ENCODE data around the gene SORCS2.

The SORCS2 gene

GRCh38 chr4:7390336-7390735 is 198.0 kb downstream of the SORCS2 start:
- TF ChIP-seq CTCF (IDR thresholded peaks at IDR 0.05; ENCODE audit: low read depth, low read length, missing control alignments): no peak
- Histone ChIP-seq H3K4me3 (ENCODE audit: low read depth, low read length) (no peak overlapping the region), H3K27me3 (replicated peaks) (peaks cover 9% of the 10 kb centered on the region), H3K36me3 (replicated peaks) (no peaks in the 10 kb centered on the region), H3K27ac (no peak overlapping the region)
- in situ Hi-C loops (cut with HindIII; ENCODE audit: low pct_ligation_motif_present, low sequenced_read_pairs): no loop called here
- DNase-seq: no peak

- Histone ChIP-seq H3K27ac (no peak overlapping the region), H3K27me3 (replicated peaks) (peaks cover 9% of the 10 kb centered on the region), H3K4me3 (ENCODE audit: low read depth, low read length) (no peak overlapping the region), H3K36me3 (replicated peaks) (no peaks in the 10 kb centered on the region)
- no peak for TF ChIP-seq CTCF (IDR thresholded peaks at IDR 0.05; ENCODE audit: low read depth, low read length, missing control alignments)
- in situ Hi-C loops (cut with HindIII; ENCODE audit: low pct_ligation_motif_present, low sequenced_read_pairs): no loop called here
- DNase-seq: no peak
Measured at GRCh38 chr4:7390906-7391636, 198.7 kb downstream of the SORCS2 start.

GRCh38 chr4:7391637-7392437 is 199.5 kb downstream of the SORCS2 start:
- in situ Hi-C loops (cut with HindIII; ENCODE audit: low pct_ligation_motif_present, low sequenced_read_pairs): no loop called here
- TF ChIP-seq CTCF (IDR thresholded peaks at IDR 0.05; ENCODE audit: low read depth, low read length, missing control alignments): no peak
- H3K27me3 ChIP-seq (replicated peaks): peaks cover 13% of the 10 kb centered on the region
- H3K27ac ChIP-seq: no peak overlapping the region
- DNase-seq: no peak
- no peaks in the 10 kb centered on the region for H3K36me3 ChIP-seq (replicated peaks)
- H3K4me3 ChIP-seq (ENCODE audit: low read depth, low read length): no peak overlapping the region

- in situ Hi-C loops (cut with HindIII; ENCODE audit: low pct_ligation_motif_present, low sequenced_read_pairs): no loop called here
Measured at GRCh38 chr4:7392438-7393421, 200.4 kb downstream of the SORCS2 start.

More at GRCh38 chr4:7392438-7393421, 200.4 kb downstream of the SORCS2 start:
- H3K36me3 ChIP-seq (replicated peaks): no peaks in the 10 kb centered on the region
- no peak overlapping the region for H3K4me3 ChIP-seq (ENCODE audit: low read depth, low read length)
- peaks cover 22% of the 10 kb centered on the region for H3K27me3 ChIP-seq (replicated peaks)
- H3K27ac ChIP-seq: no peak overlapping the region
- peak; percentile 41 for DNase-seq
- TF ChIP-seq CTCF (IDR thresholded peaks at IDR 0.05; ENCODE audit: low read depth, low read length, missing control alignments): peak; percentile 65

Measured in brain microvascular endothelial cell (primary cell).